NCI-H1105 treated with DMSO at 0.1 percent for 48 hours (cell line): ENCODE measurements around the gene KRTAP12-2.
"Not testable (repeated sequence)": the region's sequence is repeated elsewhere in the genome, so short reads cannot be mapped to it uniquely, and the experiment has no call there.

Experiments
- DNase-seq: peaks from one replicate; lab custom pipeline; 2025; lab: John Stamatoyannopoulos, UW

Gene KRTAP12-2

DNA sequence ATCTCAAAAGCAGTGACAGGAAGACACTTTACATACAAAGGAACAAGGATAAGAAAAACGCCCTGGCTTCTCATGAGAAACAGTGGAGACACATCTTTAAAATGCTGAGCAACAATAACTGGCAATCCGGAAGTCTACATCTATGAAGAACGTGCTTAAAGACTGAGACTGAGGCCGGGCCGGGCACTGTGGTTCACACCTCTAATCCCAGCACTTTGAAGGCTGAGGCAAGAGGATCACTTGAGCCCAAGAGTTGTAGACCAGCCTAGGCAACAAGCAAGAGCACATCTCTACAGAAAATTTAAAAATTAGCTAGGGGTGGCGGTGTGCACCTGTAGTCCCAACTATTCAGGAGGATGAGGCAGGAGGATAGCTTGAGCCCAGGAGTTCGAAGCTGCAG lies 17.4 kb upstream of the KRTAP12-2 start:
- DNase-seq = no peak

DNA sequence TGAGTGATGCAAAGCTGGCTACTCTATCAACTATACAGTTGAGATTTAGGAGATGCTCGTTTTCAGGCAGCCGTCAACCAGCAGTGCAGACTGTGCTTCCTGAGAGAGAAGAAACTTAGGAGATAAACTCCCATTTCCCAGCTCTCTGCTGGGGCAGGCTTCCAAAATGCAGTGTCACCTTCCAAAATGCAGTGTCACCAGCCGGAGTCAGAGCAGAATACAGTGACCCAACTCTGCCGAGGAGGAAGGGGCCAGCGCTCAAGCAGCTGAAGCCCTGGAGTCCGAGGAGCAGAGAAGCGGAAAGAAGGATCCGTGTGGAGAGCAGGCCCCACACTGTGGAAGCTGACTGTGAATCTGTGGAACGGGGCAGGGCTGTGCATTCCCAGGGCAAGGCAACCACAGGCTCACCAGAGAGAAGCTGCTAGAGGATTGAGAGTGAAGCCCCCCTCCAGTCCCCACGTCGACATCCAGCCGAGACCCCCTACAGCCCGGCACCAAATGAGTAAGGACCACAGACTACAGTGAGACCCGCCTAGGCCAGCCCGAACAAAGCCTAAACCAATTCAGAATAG lies 15.9 kb upstream of the KRTAP12-2 start:
- DNase-seq = no peak

DNA sequence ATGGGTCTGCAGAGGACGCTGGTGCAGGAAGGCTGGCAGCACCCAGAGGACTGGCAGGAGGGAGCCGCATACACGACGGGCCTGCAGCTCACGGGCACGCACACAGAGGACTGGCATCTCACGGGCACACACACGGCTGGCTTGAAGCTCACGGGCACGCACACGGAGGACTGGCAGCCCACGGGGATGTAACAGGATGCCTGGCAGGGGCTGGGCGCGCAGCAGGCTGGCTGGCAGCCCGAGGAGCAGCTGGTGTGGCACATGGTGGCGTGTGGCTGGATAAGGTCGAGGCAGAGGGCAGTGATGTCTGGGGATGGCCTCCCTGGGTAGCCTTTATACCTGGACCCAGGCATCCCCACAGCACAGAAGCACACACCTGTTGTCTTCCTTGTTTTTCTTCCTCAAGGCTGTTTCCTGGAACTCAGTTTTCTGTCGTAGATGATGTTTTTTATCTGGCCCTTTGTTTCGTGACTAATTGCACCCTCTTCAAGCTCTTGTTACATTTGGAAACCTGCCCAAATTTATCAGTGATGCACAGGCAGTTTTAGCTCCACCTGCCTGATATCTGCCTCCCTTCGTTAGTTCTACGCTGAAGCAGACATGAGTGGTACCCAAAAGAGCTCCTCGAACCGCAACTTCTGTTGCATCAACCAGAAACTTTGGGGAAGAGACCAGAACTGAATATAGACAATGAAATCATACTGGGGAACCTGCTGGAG lies 15.3 kb upstream of the KRTAP12-2 start, which contains the start of gene KRTAP12-1:
TSS of gene KRTAP12-1 (minus strand) at position 303 of the 719 bp plus-strand sequence. CDS start at position 263, 40 bp downstream.
- DNase-seq = peak; percentile 98

DNA sequence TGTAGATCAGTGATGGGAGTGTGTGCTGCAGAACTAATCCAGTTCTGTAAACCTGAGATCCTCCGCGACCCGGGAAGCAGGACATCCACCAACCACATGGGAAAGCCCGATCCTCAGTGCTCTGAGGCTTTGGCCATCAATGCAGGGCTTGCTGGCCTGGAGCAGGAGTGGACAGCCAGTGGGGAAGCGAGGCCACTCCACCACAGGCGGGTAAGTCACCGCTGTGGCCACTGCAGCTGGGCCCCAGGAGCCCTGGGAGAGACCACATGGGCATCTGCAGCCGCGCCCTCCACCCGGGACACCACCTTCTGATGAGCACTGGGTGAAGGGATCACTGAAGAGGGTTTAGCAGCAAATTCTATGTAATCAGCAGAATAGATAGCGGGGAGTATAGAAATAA lies 14.4 kb upstream of the KRTAP12-2 start:
- no peak for DNase-seq

DNA sequence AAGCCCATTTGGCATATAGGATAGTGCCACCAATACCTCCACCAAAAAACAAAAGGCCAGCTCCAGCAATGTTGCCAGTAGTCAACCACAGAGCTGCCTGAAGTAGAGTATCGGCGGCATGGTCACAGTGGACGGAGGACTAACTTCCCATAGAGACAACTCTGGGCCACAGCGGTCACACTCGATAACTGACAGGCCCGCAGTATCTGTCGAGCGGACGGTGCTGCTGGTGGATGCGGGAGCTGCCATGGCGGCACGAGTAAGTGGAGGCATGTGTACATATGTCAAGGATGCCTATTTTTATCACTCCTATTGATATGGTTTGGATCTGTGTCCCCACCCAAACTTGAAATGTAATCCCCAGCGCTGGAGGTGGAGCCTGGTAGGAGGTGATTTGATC lies 11.2 kb upstream of the KRTAP12-2 start:
- no peak for DNase-seq

DNA sequence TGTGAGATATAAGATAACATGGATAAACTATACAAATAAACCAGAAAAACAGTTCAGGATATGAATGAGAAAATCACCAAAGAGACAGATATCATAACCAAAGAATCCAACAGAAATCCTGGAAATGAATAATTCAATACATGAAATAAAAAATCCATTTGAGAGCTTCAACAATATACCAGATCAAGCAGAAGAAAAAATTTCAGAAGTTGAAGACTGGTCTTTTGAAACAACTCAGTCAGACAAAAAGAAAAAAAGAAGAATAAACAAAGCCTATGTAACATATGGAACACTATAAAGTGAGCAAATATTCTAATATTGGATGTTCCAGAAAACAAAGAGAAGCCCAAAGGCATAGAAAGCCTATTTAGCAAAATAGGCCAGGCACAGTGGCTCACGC lies 5.2 kb upstream of the KRTAP12-2 start:
- DNase-seq = no peak

DNA sequence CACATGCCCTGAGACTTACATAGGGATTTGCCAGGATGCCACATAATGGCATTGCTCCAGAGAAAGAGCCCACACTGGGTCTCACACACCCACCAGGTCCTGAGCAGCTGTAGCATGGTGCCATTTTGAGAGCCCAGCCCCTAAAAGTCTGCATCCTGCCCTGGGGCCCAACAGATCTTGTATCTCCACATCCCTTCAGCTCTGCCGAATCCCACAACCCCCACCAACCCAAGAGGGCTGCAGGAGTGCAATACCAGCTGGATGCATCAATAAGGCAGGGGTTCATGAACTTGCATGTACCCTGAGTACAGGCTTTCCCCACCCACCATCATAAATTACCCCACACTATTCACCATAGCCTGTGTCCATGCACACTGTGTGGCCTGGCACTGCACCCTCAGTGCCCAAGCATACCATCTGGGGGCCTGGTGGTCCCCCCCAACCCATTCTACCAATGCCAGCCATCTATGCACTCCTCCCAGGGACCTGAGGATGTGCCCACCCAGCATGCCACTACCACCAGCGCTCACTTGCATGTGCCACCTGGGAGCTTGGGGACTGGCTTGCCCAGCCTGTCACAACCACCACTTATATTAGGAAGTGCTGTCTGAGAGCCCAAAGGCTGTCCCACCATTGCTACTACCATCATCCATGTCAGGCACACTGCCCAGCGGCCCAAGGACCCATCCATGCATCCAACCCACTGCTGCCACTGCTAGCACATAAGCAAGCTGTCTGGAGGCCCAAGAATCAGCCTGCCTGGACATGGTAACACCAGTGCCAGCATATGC lies 4.1 kb upstream of the KRTAP12-2 start:
- DNase-seq = no peak

DNA sequence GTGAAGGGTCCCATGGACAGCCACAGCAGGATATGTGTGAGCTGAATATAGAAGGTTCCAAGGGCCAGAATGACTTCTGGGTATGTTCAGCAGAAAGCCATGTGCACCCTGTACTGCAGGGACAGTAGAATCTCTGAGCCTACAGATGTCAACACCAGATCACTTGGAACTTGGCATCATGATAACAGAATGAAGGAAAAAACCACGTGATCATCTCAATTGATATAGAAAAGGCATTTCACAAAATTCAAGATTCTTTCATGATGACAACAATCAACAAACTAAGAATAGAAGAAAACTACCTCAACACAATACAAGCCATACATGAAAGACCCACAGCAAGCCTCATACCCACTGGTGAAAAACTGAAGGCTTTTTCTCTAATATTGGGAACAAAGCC lies 885 bp upstream of the KRTAP12-2 start:
- DNase-seq = no peak

DNA sequence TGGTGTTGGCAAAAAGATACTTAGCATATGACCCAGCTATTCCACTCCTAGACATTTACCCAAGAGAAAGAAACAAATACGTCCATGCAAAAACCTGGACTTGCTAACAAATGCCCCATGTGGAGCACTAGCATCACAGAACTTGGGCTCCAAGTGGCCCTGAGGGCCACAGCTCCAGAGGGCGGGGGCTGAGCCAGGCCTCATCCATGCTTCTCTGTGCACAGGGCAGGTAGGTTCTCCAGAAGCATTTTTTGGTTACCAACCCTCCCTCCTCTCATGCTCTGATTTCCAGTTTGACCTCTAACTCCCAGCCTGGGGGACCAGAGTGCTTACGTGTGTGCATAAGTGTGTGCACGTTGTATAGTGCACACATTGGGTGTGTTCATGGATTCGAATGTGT lies 2.0 kb downstream of the KRTAP12-2 start:
- no peak for DNase-seq

DNA sequence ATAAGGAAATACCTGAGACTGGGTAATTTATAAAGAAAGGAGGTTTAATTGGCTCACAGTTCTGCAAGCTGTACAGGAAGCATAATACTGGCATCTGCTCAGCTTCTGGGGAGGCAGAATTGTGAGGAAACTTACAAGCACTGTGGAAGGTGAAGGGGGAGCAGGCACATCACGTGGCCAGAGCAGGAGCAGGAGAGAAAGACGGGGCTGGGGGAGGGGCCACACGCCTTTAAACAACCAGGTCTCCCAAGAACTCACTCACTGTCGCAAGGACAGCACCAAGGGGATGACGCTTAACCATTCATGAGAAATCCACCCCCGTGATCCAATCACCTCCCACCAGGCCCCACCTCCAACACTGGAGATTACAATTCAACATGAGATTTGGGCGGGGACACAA lies 5.2 kb downstream of the KRTAP12-2 start:
- not testable (repeated sequence) for DNase-seq

DNA sequence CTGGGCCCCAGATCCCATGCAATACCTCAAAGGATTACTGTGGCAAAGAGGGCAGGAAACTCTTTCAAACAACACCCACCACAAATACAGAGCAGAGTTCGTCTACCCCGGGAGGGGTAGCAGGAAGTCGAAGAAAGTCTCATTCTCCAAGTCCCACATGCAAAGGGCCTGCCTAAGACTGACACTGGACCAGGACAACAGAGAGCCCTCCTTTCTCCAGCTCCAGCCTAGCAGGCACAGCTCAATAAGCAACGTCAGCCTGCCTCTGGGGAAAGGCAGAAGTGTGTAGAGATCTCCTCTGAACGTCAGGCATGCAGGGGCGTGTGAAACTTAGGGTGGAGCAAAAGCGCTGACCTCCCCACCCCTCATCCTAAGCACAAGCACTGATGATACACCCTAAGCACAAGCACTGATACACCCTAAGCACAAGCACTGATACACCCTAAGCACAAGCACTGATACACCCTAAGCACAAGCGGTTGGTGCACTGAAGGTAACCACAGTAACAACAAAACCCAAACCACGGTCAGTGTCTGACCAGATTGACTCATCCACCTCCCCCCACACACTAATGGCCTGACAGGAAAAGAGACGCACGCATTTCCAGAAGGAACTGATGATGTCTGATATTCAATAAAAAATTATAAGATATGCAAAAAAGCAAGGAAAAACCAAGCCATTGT lies 7.7 kb downstream of the KRTAP12-2 start:
- DNase-seq = no peak

DNA sequence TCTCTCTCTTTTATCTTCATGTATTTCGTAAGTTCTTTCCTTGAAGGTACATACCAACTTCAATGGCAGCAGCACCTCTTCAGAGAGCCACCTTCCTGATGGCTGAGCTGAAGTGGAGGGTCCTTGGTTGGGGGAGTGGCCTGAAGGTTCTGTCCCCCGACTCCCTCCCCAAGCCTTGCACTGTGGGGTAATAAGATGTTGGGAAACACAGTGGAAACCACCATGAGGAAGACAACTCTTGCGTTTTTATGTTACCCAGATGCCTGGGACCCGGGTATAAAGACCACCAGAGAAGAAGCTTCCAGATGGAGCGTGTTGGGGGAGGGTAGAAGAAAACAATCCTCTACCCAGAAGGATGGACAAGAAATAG lies 8.2 kb downstream of the KRTAP12-2 start:
- no peak for DNase-seq

DNA sequence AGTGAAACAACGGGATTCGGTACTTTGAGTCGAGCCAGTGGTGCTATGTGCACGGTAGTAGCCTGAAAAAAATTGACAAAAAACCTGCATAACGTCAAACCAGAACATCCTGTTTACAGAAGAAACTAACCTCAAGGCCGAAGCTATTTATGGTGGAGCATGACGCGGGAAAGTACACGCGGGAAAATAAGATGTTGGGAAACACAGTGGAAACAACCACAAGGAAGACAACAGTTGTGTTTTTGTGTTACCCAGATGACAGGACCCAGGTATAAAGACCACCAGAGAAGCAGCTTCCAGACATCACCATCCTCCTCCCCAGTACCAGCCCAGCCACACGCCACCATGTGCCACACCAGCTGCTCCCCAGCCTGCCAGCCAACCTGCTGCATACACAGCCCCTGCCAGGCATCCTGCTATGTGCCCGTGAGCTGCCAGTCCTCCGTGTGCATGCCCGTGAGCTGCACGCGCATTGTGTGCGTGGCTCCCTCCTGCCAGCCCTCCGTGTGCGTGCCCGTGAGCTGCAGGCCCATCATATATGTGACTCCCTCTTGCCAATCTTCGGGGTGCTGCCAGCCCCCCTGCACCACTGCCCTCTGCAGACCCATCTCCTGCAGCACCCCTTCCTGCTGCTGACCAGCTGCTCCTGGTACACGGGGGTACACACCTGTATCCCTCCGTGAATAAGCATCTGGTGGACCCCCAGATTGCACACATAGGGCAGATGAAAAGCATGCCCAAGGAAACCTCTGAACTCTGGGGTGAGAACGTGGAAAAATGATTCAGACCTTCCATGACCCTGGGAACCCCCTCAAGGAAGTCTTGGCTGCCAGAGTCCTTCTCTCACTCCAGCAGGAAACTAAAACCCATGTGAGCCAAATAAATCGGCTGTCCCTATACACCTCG lies 8.8 kb downstream of the KRTAP12-2 start, which contains the start of gene KRTAP12-3:
TSS of gene KRTAP12-3 (plus strand) at position 298 of the 906 bp plus-strand sequence. CDS start at position 346, 48 bp downstream.
- DNase-seq = no peak

DNA sequence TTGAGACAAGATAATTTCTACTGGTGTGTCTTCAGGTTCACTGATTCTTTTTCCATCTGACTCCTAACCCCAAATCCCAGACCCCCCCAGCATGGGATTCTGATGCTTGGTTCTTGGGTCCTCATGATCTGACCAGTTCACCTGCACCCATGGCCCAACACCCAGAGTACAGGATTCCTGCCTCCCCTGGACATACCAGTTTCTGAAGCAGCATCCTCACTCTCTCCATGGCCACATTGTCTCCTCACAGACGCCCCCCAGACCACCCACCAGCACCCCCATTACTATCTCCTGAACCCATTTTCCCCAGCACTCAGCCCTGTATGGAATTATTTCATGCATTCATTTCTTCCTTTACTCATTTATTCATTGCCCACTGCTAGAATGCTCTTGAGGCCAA lies 9.9 kb downstream of the KRTAP12-2 start:
- no peak for DNase-seq

DNA sequence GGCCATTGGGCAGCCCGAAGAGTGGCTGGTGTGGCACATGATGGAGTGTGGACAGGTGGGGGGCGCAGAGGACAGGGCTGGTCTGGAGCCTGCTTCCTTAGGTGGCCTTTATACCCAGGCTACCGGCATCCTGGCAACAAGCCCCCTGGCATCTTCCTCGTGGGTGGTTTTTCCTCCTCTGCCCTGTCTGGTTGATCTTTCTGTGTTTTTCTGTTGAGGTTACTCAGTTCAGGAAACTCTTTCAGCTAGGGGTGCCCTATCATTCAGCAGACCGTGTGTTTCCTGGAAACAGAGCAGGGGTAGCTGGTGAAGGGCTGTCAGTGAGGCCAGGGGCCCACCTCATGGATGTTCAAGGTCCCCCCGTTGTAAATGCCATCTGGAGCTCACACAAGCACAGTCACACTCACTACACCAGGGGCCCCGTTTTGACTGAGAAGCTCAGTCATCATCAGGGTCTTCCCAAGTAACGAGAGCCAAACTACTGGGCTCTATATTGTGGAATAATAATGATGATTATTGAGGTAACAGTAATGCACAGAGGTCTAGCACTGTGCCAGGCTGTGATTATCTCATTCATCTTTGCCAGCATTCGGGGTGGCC lies 12.1 kb downstream of the KRTAP12-2 start, which contains the start of gene KRTAP12-4:
TSS of gene KRTAP12-4 (minus strand) at position 84 of the 600 bp plus-strand sequence. CDS start at position 39, 45 bp downstream.
- no peak for DNase-seq

DNA sequence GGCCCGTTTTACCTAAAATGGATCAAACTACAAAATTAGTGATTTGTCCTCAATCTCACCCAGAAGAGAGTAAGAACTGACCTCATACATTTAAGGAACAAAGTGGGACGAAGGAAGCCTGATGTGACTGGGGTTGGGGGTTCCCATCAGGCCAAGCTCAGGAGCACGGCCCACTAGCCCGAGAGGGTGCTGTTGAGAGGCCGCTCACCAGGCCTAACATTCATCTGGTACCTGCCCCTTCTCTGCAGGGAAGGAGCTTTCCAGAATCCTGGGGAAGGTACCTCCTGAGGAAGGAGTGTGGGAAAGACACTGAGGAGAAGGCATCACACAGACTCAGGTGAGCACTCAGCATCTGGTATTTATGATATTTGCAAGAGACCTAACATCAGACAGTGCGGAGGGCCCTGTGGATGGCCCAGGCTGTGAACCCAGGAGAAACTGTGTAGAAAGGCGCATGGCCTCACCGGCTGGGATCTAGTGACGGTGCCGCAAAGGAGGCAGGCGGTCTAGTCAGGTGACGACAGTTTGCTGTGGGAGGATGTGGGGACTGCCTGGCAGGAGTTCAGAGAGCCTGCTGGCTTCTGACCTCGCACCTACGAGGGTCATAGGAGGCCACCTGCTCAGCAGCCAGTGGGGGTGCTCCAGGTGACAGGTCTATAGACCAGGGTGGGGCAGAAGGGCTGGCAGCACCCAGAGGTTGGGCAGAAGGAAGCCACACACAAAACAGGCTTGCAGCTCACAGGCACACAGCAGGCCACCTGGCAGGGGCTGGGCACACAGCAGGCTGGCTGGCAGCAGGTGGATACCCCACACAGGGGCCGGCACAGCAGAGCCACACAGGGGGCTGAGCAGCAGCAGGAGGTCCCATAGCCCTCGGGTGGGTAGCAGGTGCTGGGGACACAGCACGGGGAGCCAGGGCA lies 12.8 kb downstream of the KRTAP12-2 start:
- no peak for DNase-seq

DNA sequence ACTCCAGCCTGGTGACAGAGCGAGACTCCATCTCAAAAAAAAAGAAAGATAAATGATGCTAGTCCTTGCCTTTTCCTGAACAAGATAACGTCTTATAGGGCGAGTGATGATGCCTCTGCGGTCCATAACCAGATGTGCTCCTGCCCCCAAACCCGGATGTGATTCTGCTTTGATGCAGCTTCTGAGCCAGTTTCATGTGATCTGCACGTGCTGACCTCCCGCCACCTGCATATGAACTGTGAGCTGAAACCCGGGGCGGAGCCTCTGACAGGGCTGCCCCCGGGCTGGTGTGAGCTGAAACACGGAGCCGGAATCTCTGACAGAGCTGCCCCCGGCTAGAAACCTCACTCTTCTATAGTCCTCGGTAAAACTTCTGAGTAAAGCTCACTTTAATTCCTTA lies 13.6 kb downstream of the KRTAP12-2 start:
- no peak for DNase-seq

DNA sequence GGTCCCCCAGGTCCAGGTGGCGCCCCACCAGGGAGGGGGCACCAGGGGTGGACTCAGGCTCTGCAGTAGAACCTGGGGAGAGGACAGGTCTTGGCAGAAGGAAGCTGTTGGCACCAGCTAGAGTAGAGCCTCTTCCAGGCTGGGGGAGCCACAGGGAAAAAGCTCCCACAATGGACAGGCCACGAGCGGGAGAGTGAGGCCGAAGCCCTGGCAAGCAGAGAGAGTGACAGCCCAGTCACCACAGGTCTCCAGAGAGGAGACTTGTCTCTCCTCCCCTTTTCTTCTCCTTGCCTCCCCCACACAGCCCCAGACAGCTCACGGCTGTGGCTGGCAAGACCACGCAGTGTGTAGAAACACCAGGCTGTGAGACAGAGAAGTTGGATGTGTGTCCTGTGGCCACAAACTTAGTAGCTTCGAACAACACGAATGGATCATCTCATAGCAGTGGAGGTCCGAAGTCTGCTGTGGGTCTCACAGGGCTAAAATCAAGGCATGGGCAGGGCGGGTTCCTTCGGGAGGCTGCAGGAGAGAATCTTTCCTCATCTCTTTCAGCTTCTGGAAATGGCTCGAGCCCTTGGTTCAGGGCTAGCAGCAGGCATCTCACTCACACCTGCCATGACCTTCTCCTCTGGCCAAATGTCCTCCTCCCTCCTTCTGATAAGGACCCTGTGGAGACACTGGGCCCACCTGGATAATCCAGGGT lies 15.6 kb downstream of the KRTAP12-2 start:
- no peak for DNase-seq
